KMS-11 (cell line): ENCODE data around the gene ACVR1B.

Experiments used
- H2AFZ ChIP-seq: fragments of 200-600 bp; sonication (generic); 2 replicates; pipeline ENCODE4 v1.6.1; 2016; ENCODE audit warnings: antibody characterized with exemption, mixed run types, low read depth
- H3K27ac ChIP-seq: fragments of 200-600 bp; sonication (generic); 2 replicates; pipeline ENCODE4 v1.6.1; 2016; ENCODE audit warnings: mild to moderate bottlenecking, mixed run types
- H3K27me3 ChIP-seq: fragments of 200-600 bp; sonication (generic); 2 replicates; pipeline ENCODE4 v1.6.1; 2017; ENCODE audit warnings: mild to moderate bottlenecking, low read depth, mixed run types, moderate library complexity; ENCODE audit not compliant: insufficient read depth
- H3K36me3 ChIP-seq: fragments of 200-600 bp; sonication (generic); 2 replicates; pipeline ENCODE4 v1.6.1; 2017; ENCODE audit warnings: mild to moderate bottlenecking, mixed run types; ENCODE audit not compliant: insufficient read depth
- H3K4me1 ChIP-seq: fragments of 200-600 bp; sonication (generic); 2 replicates; pipeline ENCODE4 v1.6.1; 2016; ENCODE audit warnings: mild to moderate bottlenecking, low read depth, mixed run types; ENCODE audit not compliant: poor library complexity, severe bottlenecking
- H3K4me2 ChIP-seq: fragments of 200-600 bp; sonication (generic); 2 replicates; pipeline ENCODE4 v1.7.0; 2016; ENCODE audit warnings: mild to moderate bottlenecking, mixed run types
- H3K4me3 ChIP-seq: fragments of 200-600 bp; sonication (generic); IDR thresholded peaks from 2 replicates; pipeline ENCODE4 v1.6.1; 2017; ENCODE audit warnings: low read depth, low read length, mixed read lengths; ENCODE audit not compliant: insufficient read depth
- H3K79me2 ChIP-seq: fragments of 200-600 bp; sonication (generic); 2 replicates; pipeline ENCODE4 v1.6.1; 2016; ENCODE audit warnings: low read depth, mixed run types; ENCODE audit not compliant: insufficient read depth
- H3K9ac ChIP-seq: fragments of 200-600 bp; sonication (generic); 2 replicates; pipeline ENCODE4 v1.6.1; 2016; ENCODE audit warnings: mild to moderate bottlenecking, mixed run types
- H4K20me1 ChIP-seq: fragments of 200-600 bp; sonication (generic); 2 replicates; pipeline ENCODE4 v1.6.1; 2016; ENCODE audit warnings: mild to moderate bottlenecking, mixed run types; ENCODE audit not compliant: insufficient read depth
- TF ChIP-seq, protein P1 (sequence below): fragments of 200-600 bp; sonication (generic); conservative IDR thresholded peaks from 2 replicates; pipeline ENCODE4 v1.6.1; 2017; ENCODE audit warnings: low read depth, mild to moderate bottlenecking, antibody characterized with exemption, low read length, moderate library complexity, mixed read lengths

ACVR1B gene

DNA sequence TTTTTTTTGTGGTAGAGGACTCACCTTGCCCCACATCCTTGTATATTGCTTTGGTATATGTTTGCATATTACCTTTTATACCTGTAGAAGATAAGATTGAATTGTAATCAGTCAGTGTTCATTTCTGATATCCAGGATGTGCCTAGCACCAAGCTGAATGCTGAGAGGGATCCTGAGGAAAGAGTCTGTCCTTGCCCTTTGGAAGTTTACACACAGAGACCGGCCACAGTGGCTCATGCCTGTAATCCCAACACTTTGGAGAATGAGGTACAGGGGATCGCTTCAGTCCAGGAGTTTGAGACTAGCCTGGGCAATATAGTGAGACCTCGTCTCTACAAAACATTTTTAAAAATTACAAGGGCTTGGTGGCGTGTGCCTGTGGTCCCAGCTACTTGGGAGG, 8.4 kb downstream of the ACVR1B start:
- no peak overlapping the region for H3K4me3 ChIP-seq
- TF ChIP-seq, protein P1, sequence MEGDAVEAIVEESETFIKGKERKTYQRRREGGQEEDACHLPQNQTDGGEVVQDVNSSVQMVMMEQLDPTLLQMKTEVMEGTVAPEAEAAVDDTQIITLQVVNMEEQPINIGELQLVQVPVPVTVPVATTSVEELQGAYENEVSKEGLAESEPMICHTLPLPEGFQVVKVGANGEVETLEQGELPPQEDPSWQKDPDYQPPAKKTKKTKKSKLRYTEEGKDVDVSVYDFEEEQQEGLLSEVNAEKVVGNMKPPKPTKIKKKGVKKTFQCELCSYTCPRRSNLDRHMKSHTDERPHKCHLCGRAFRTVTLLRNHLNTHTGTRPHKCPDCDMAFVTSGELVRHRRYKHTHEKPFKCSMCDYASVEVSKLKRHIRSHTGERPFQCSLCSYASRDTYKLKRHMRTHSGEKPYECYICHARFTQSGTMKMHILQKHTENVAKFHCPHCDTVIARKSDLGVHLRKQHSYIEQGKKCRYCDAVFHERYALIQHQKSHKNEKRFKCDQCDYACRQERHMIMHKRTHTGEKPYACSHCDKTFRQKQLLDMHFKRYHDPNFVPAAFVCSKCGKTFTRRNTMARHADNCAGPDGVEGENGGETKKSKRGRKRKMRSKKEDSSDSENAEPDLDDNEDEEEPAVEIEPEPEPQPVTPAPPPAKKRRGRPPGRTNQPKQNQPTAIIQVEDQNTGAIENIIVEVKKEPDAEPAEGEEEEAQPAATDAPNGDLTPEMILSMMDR: no peak
- H3K4me1 ChIP-seq: peaks cover 23% of the 10 kb centered on the region
- no peak overlapping the region for H3K4me2 ChIP-seq
- no peak overlapping the region for H3K9ac ChIP-seq
- H3K27ac ChIP-seq: no peak overlapping the region
- no peak overlapping the region for H2AFZ ChIP-seq
- H3K27me3 ChIP-seq: no peaks in the 10 kb centered on the region
- H3K36me3 ChIP-seq: no peaks in the 10 kb centered on the region
- H3K79me2 ChIP-seq: peaks cover 13% of the 10 kb centered on the region
- no peaks in the 10 kb centered on the region for H4K20me1 ChIP-seq

DNA sequence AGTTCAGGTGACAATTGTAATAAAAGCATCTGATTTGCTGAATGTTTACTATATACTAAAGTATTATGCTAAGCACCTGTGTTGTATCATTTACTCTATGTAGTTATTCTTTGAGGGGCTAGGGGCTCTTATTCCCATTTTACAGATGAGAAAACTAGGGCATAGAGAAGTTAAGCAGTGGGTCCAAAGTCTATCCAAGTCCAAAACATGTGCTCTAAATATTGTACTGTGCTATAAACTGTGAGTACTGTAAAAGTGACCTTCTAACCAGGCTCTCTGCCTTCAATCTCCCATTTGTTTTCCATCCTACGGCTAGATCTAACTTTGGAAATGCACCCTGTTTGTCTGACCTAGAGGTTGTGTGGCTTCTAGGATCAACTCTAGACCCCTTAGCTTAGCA, 9.0 kb downstream of the ACVR1B start:
- H3K27ac ChIP-seq: no peak overlapping the region

DNA sequence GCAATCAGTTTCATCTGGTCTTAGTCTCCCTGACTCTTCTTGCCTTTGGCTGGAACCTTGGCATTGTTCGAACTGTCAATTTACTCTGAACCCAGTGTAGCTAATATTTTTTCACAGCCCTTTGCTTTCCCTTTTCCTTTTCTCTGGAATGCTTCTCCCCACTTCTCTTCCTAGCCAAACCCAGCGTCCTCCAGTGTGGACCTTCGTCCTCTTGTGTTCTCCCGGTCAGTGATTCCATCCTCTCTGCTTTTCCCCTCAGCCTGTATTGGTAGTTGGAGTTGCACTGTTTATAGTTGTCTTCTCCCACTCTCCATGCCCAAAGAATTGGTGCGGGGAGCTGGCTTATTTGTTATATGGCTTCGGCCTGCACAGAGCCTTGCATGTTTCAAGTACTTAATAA, 9.4 kb downstream of the ACVR1B start:
- H4K20me1 ChIP-seq: no peaks in the 10 kb centered on the region
- H3K79me2 ChIP-seq: peaks cover 13% of the 10 kb centered on the region
- H3K27ac ChIP-seq: no peak overlapping the region
- no peaks in the 10 kb centered on the region for H3K36me3 ChIP-seq
- no peak overlapping the region for H3K4me3 ChIP-seq
- H3K9ac ChIP-seq: no peak overlapping the region
- H3K4me1 ChIP-seq: peaks cover 13% of the 10 kb centered on the region
- no peak overlapping the region for H2AFZ ChIP-seq
- H3K4me2 ChIP-seq: no peak overlapping the region
- TF ChIP-seq, protein P1: no peak
- no peaks in the 10 kb centered on the region for H3K27me3 ChIP-seq

More for the DNA sequence above, 9.0 kb downstream of the ACVR1B start:
- H3K4me3 ChIP-seq: no peak overlapping the region
- peaks cover 13% of the 10 kb centered on the region for H3K79me2 ChIP-seq
- no peak overlapping the region for H2AFZ ChIP-seq
- TF ChIP-seq, protein P1: no peak
- H3K4me2 ChIP-seq: no peak overlapping the region
- no peaks in the 10 kb centered on the region for H3K36me3 ChIP-seq
- H4K20me1 ChIP-seq: no peaks in the 10 kb centered on the region
- peaks cover 17% of the 10 kb centered on the region for H3K4me1 ChIP-seq
- H3K27me3 ChIP-seq: no peaks in the 10 kb centered on the region
- H3K9ac ChIP-seq: no peak overlapping the region

DNA sequence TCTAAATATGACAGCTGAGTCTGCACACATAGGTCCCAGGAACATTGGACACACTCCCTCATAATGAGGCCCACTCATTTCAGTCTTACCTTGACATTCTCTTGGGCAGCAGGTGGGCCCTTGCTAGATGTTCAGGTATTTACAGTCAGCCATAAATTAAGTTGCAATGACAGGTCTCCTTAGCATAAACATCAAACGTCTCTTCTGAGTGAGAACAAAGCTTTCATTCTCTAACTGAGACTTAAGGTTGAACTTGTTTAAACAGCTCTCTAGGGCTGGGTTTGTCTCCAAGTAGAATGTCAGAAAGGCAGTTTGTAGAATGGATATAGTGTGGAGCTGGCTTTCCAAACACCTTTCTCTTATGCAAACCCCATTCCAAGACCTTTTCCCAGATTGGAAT, 10.3 kb downstream of the ACVR1B start:
- no peak overlapping the region for H3K27ac ChIP-seq
- peaks cover 4% of the 10 kb centered on the region for H3K4me1 ChIP-seq
- TF ChIP-seq, protein P1: no peak
- H3K4me3 ChIP-seq: no peak overlapping the region
- H3K79me2 ChIP-seq: peaks cover 6% of the 10 kb centered on the region
- no peak overlapping the region for H3K4me2 ChIP-seq
- no peak overlapping the region for H3K9ac ChIP-seq
- no peaks in the 10 kb centered on the region for H3K27me3 ChIP-seq
- H3K36me3 ChIP-seq: no peaks in the 10 kb centered on the region
- H4K20me1 ChIP-seq: no peaks in the 10 kb centered on the region
- no peak overlapping the region for H2AFZ ChIP-seq
